Measurements from ENCODE around the gene UBR4.

Gene UBR4

DNA sequence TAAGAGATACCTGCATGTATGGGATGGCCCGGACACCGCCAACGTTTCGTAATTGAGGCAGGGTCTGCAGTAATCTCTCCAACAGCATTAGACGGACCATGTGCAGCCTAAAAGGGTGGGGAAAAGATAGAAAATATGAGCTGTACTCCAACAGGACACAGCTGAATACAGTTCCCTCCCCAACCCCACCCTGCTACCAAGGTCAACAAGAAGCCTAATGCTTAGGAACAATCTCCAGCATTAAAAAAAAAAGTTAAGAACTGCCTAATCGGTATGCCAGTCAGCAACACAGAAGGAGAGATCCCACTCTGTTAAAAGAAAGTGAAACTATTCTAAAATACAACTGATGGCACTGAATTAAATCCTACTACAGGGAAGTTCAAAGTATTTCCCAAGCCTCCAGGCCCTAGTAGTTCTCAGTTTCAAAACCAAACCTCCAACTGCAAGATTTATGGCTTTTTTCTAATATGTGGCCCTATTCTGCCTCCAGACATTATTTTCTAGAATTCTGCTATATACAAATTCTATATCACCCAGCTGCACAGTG lies 81.0 kb downstream of the UBR4 start:
- POLR2A ChIA-PET (ENCODE audit: low non-redundant PET), result interaction anchor here (0.5 kb wide), 1 partner anchor 67 kb away, joined by 5 read pairs; no protein-coding TSS in a partner anchor
- DNase-seq (ENCODE audit: low spot score), result no peak
- CTCF ChIA-PET, result no interaction called here
- no peak overlapping the region for H3K27ac ChIP-seq
- TF ChIP-seq, protein P1, sequence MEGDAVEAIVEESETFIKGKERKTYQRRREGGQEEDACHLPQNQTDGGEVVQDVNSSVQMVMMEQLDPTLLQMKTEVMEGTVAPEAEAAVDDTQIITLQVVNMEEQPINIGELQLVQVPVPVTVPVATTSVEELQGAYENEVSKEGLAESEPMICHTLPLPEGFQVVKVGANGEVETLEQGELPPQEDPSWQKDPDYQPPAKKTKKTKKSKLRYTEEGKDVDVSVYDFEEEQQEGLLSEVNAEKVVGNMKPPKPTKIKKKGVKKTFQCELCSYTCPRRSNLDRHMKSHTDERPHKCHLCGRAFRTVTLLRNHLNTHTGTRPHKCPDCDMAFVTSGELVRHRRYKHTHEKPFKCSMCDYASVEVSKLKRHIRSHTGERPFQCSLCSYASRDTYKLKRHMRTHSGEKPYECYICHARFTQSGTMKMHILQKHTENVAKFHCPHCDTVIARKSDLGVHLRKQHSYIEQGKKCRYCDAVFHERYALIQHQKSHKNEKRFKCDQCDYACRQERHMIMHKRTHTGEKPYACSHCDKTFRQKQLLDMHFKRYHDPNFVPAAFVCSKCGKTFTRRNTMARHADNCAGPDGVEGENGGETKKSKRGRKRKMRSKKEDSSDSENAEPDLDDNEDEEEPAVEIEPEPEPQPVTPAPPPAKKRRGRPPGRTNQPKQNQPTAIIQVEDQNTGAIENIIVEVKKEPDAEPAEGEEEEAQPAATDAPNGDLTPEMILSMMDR (conservative IDR thresholded peaks at IDR 0.05; ENCODE audit: low read depth), result no peak

DNA sequence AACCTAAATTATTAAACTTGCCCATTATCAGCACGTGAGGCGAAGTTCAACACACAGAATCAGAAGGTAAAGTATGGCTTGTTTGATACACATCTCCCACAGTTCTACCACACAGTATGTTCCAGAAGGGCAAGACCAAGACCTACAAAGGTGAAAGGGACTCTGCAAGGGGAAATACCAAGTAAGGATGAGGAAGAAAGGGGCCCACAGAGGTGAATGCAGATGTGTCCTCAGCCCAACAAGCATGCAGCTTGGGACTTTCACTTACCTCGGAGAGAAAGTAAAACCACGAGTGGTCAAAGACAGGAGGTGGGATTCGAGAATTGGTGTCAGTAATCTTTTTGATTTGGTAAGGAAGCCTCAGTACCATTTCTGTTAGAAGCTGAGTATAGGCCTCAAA lies 85.8 kb downstream of the UBR4 start:
- CTCF ChIA-PET, result no interaction called here

DNA sequence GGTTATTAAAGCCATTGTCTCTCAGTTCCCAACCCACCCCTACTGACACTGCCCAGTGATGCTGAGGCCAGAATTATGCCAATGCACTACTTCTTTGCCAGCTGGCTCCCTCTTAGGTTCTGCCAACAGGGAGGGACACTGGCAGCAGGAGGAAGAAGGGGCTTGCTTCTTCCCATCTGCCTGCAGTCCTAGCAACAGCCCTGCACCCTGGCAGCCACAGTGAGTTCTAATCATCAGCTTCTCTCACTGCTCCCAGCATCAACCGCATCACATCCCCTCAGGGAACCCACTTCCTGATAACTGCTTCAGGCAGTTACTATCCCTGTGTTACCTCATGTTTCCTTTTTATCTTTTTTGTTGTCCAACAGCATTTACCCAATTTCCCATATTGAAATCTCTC lies 86.2 kb downstream of the UBR4 start:
- ChIA-PET POLR2A (ENCODE audit: low non-redundant PET) (no interaction called here), CTCF (interaction anchor here (0.7 kb wide), 1 partner anchor 211 kb away, joined by 3 read pairs; no protein-coding TSS in a partner anchor)
- DNase-seq (ENCODE audit: low spot score), result no peak
- TF ChIP-seq, protein P1 (conservative IDR thresholded peaks at IDR 0.05; ENCODE audit: low read depth), result no peak
- H3K27ac ChIP-seq, result no peak overlapping the region

More for the DNA sequence above, 85.8 kb downstream of the UBR4 start:
- POLR2A ChIA-PET (ENCODE audit: low non-redundant PET), result no interaction called here
- TF ChIP-seq, protein P1 (conservative IDR thresholded peaks at IDR 0.05; ENCODE audit: low read depth), result no peak
- H3K27ac ChIP-seq, result no peak overlapping the region
- DNase-seq (ENCODE audit: low spot score), result no peak

DNA sequence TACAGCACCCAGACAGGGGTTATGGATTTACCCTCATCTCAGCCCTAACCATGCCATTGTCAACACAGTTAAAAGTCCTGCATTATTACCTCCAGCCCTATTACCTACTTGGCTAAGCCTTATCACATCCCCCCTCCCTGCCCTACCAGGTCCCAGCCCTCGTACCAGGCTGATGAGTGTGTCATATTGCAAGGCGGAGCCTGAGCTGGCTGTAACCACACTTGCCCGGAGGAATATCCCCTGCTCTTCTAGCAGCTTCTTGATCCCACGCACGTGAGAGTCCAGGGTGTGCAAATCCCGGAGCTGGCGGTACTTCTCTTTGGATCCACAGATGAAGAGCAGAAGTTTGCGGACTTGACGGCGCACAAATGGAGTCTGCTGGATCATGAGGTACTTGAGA lies 87.4 kb downstream of the UBR4 start:
- CTCF ChIA-PET, result interaction anchor here (0.6 to 0.8 kb wide), 2 partner anchors 27 to 140 kb away, joined by 3 to 4 read pairs; no protein-coding TSS in a partner anchor

DNA sequence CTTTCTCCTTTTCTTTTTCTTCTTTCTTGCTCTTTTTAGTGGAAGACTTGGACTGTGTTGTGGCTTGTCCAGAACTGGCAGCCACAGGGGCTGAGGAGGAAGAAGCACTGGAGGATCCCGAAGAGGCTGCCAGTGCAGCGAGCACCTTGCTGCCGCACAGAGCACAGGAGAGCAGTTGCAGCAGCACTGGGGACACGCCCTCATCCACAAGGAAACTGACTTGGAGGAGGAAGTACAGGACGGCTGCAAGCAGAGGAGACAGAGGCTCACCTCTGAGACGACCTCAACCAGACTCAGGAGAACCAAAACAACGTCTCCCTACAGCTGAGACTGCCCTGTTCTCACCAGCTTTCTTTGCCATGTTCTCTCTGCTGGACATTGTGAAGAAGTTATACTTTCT lies 88.9 kb downstream of the UBR4 start:
- no peak for DNase-seq (ENCODE audit: low spot score)
- TF ChIP-seq, protein P1 (conservative IDR thresholded peaks at IDR 0.05; ENCODE audit: low read depth), result no peak
- ChIA-PET CTCF (no interaction called here), POLR2A (ENCODE audit: low non-redundant PET) (no interaction called here)
- H3K27ac ChIP-seq, result no peak overlapping the region

More for the DNA sequence above, 87.4 kb downstream of the UBR4 start:
- TF ChIP-seq, protein P1 (conservative IDR thresholded peaks at IDR 0.05; ENCODE audit: low read depth), result no peak
- no peak overlapping the region for H3K27ac ChIP-seq
- peak; percentile 4 for DNase-seq (ENCODE audit: low spot score)
- POLR2A ChIA-PET (ENCODE audit: low non-redundant PET), result no interaction called here

DNA sequence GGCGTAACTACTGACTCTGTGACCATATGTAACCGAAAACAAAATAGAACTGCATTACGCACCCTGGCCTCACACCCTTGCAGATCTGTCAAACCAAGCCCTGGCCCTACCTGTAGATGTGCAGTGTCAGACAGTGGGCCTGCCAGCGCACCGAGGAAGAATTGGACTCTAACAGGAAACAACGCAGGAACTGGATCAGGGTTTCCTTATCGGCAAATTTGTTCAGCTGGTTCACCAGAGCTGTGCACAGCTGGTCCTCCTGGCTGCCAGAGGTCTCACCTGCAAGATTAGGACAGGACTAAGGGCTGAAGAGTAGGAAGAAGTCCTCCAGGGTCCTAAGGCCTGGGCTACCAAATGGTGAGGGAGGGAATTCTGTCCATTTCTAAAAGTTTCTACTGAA lies 90.0 kb downstream of the UBR4 start:
- POLR2A ChIA-PET (ENCODE audit: low non-redundant PET), result no interaction called here
- no peak overlapping the region for H3K27ac ChIP-seq
- CTCF ChIA-PET, result interaction anchor here (0.6 to 1.0 kb wide), 2 partner anchors 42 to 236 kb away, joined by 3 to 5 read pairs; no protein-coding TSS in a partner anchor
- TF ChIP-seq, protein P1 (conservative IDR thresholded peaks at IDR 0.05; ENCODE audit: low read depth), result no peak
- no peak for DNase-seq (ENCODE audit: low spot score)
